Ishikawa (cell line): ENCODE data around the gene MPPE1.
A peak's percentile ranks its signal among the peaks of the same experiment; 100 is the strongest.

Experiments
- CEBPB ChIP-seq: IDR thresholded peaks from 2 replicates; pipeline ENCODE4 v1.6.1; 2012
- CREB1 ChIP-seq: IDR thresholded peaks from 2 replicates; pipeline ENCODE4 v1.6.1; 2012; ENCODE audit warnings: low read depth
- EGR1 ChIP-seq: IDR thresholded peaks from 2 replicates; pipeline ENCODE4 v1.6.1; 2012
- EP300 ChIP-seq: IDR thresholded peaks from 2 replicates; pipeline ENCODE4 v1.6.1; 2012; ENCODE audit warnings: borderline replicate concordance
- FOXM1 ChIP-seq: IDR thresholded peaks from 2 replicates; pipeline ENCODE4 v1.6.1; 2012; ENCODE audit warnings: low read depth, borderline replicate concordance
- MAX ChIP-seq: IDR thresholded peaks from 2 replicates; pipeline ENCODE4 v1.6.1; 2012
- NFIC ChIP-seq: IDR thresholded peaks from 2 replicates; pipeline ENCODE4 v1.6.1; 2012
- RAD21 ChIP-seq: IDR thresholded peaks from 2 replicates; pipeline ENCODE4 v1.6.1; 2012; ENCODE audit warnings: low read depth
- REST ChIP-seq: IDR thresholded peaks from 2 replicates; pipeline ENCODE4 v1.6.1; 2012; ENCODE audit warnings: low read depth, mild to moderate bottlenecking
- TAF1 ChIP-seq: IDR thresholded peaks from 2 replicates; pipeline ENCODE4 v1.6.1; 2012; ENCODE audit warnings: low read depth, mild to moderate bottlenecking
- TCF12 ChIP-seq: IDR thresholded peaks from 2 replicates; pipeline ENCODE4 v1.6.1; 2012; ENCODE audit warnings: low read depth
- TEAD4 ChIP-seq: IDR thresholded peaks from 2 replicates; pipeline ENCODE4 v1.6.1; 2012
- USF1 ChIP-seq: IDR thresholded peaks from 2 replicates; pipeline ENCODE4 v1.6.1; 2012
- YY1 ChIP-seq: IDR thresholded peaks from 2 replicates; pipeline ENCODE4 v1.6.1; 2012; ENCODE audit warnings: low read depth
- ZBTB7A ChIP-seq: IDR thresholded peaks from 2 replicates; pipeline ENCODE4 v1.6.1; 2012; ENCODE audit warnings: low read depth

Gene MPPE1

DNA sequence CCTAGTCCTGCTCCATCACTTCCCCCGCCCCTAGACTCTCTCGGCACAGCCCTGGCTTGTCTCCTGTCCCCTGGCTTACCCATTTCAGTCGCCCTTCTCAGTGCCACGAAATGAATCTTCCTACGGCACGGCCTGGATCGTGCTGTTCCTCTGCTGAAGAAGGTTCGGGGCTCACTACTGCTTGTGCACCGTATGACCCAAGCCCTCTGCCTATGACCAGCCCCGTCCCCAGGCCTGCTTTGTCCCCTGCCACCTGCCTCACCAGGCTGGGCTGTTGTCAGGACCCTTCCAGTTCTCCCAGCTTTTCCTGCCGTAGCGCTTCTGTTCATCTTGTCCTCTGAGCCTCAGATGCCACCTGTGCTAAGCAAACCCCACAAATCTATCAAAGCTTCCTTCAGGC, 43.0 kb downstream of the MPPE1 start:
- no peak for TF ChIP-seq EGR1
- no peak for TF ChIP-seq TCF12
- no peak for TF ChIP-seq YY1
- no peak for TF ChIP-seq MAX
- TF ChIP-seq FOXM1: no peak
- no peak for TF ChIP-seq USF1
- TF ChIP-seq TAF1: no peak
- no peak for TF ChIP-seq ZBTB7A
- no peak for TF ChIP-seq NFIC
- no peak for TF ChIP-seq CEBPB
- no peak for TF ChIP-seq CREB1

- no peak for TF ChIP-seq NFIC
- TF ChIP-seq FOXM1: no peak
- TF ChIP-seq TEAD4: no peak
- TF ChIP-seq CREB1: no peak
- TF ChIP-seq TAF1: no peak
- no peak for TF ChIP-seq USF1
- no peak for TF ChIP-seq ZBTB7A
Observed at GRCh38 chr18:11864471-11864870, 43.6 kb downstream of the MPPE1 start.

GRCh38 chr18:11862468-11863137, 45.5 kb downstream of the MPPE1 start:
- TF ChIP-seq FOXM1 (no peak), CEBPB (peak; percentile 32; the same call in 1 of the 2 replicates), ZBTB7A (no peak)

DNA sequence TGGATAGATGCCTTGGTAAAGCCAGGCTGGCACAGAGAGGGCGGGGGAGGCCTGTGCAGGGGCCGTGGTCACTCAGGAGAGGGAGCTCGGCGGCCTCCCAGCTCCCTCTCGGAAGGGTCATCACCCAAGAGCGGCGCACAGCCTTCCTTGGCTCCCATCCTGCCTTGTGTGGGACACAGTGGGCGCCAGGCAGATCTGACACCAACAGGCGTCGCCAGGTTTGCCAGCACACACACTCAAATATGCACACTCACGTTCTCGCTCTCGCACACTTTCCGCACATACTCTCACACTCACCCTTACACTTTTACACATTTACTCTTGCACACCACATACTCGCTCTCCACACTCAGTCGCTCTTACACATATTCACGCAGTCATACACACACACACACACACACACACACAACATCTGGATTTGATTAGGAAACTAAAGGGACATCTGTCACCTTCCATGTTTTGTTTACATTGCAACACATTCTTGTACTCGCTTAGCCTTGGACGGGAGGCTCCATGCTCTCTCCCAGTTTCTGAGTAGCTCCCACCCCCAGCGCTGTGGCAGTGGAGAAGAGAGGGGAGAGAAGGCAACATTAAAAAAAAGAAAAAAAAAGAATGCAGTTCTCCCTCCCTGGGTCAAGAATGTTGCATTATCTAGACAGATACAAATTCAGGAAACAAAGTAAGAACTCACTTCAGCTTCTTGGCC, 46.4 kb downstream of the MPPE1 start:
- TF ChIP-seq FOXM1 (no peak), MAX (no peak), TEAD4 (no peak), RAD21 (no peak), TAF1 (no peak), NFIC (no peak), CREB1 (no peak), EGR1 (no peak), CEBPB (no peak), YY1 (no peak), USF1 (no peak), TCF12 (no peak), EP300 (no peak)

GRCh38 chr18:11860594-11861450, 47.3 kb downstream of the MPPE1 start:
- TF ChIP-seq EP300: no peak
- TF ChIP-seq TAF1: no peak
- no peak for TF ChIP-seq FOXM1
- TF ChIP-seq TCF12: no peak
- TF ChIP-seq RAD21: no peak
- TF ChIP-seq ZBTB7A: no peak; the same call in 1 of the 2 replicates
- TF ChIP-seq MAX: no peak
- no peak for TF ChIP-seq EGR1
- TF ChIP-seq CREB1: no peak
- TF ChIP-seq NFIC: no peak
- TF ChIP-seq USF1: no peak
- TF ChIP-seq YY1: no peak
- TF ChIP-seq TEAD4: no peak
- no peak for TF ChIP-seq CEBPB
- no peak for TF ChIP-seq REST

- TF ChIP-seq MAX (peak; percentile 66), USF1 (0 out of 2 replicates have a peak, but pooled peaks have one; percentile 15), NFIC (peak; percentile 95), FOXM1 (peak; percentile 97), ZBTB7A (peak; percentile 30; the same call in 1 of the 2 replicates), EGR1 (peak; percentile 76), EP300 (peak; percentile 99), CREB1 (peak; percentile 50), TEAD4 (peak; percentile 95), TAF1 (no peak), YY1 (peak; percentile 45), REST (no peak), RAD21 (no peak), CEBPB (peak; percentile 91), TCF12 (peak; percentile 100)
Observed at GRCh38 chr18:11859903-11860407, 48.2 kb downstream of the MPPE1 start.
